ENCODE data around the gene PDCD6IP.
"Not testable (repeated sequence)": the region's sequence is repeated elsewhere in the genome, so short reads cannot be mapped to it uniquely, and the experiment has no call there.

DNA sequence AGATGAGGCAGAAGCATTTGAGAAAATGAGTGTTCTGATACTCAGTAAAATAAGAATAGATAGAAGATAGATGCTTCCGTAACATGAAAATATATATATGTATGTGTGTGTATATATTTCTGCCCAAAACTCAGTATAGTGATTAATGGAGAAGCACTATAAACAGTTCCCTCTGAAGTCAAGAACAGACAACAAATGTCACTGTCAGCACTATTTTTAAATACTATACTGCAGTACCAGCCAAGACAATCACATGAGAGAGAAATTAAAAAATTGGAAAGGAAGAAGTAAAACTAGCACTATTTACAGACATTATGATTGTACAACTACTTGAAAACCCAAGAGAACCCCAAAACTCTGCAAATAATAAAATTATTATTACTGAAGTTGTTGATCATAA lies 59.3 kb downstream of the PDCD6IP start:
- not testable (repeated sequence) for TF ChIP-seq EP300, POLR2AphosphoS5 (IDR thresholded peaks at IDR 0.05)
- TF ChIP-seq, protein P1, sequence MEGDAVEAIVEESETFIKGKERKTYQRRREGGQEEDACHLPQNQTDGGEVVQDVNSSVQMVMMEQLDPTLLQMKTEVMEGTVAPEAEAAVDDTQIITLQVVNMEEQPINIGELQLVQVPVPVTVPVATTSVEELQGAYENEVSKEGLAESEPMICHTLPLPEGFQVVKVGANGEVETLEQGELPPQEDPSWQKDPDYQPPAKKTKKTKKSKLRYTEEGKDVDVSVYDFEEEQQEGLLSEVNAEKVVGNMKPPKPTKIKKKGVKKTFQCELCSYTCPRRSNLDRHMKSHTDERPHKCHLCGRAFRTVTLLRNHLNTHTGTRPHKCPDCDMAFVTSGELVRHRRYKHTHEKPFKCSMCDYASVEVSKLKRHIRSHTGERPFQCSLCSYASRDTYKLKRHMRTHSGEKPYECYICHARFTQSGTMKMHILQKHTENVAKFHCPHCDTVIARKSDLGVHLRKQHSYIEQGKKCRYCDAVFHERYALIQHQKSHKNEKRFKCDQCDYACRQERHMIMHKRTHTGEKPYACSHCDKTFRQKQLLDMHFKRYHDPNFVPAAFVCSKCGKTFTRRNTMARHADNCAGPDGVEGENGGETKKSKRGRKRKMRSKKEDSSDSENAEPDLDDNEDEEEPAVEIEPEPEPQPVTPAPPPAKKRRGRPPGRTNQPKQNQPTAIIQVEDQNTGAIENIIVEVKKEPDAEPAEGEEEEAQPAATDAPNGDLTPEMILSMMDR (IDR thresholded peaks at IDR 0.05) = not testable (repeated sequence)
